Endodermal cell (in vitro differentiated cells): ENCODE measurements around the gene PTPRT. TPM values are rescaled to one million over a fixed set of nuclear protein-coding genes. Genes with fewer than 3 reads are reported as not detected.

Experiments used
- DNase-seq: peaks from one replicate; pipeline ENCODE4 v3.0.0-alpha.2; 2017
- H3K27ac ChIP-seq: 2 replicates; pipeline ENCODE4 v1.5.1; 2013; ENCODE audit warnings: mild to moderate bottlenecking, low read depth, low read length, moderate library complexity
- H3K27me3 ChIP-seq: 2 replicates; pipeline ENCODE4 v1.6.1; 2013; ENCODE audit warnings: mild to moderate bottlenecking, low read length, moderate library complexity; ENCODE audit not compliant: insufficient read depth, control insufficient read depth, poor library complexity, severe bottlenecking
- H3K36me3 ChIP-seq: 2 replicates; pipeline ENCODE4 v1.7.0; 2013; ENCODE audit warnings: mild to moderate bottlenecking, low read length, moderate library complexity; ENCODE audit not compliant: control insufficient read depth, insufficient read depth
- H3K4me1 ChIP-seq: one replicate; pipeline ENCODE4 v1.7.0; 2013; ENCODE audit warnings: low read length; ENCODE audit not compliant: control insufficient read depth, insufficient read depth
- H3K4me3 ChIP-seq: 2 replicates; pipeline ENCODE4 v1.5.1; 2013; ENCODE audit warnings: mild to moderate bottlenecking, low read length, moderate library complexity
- H3K9ac ChIP-seq: 2 replicates; pipeline ENCODE4 v1.6.1; 2013; ENCODE audit warnings: mild to moderate bottlenecking, low read length, moderate library complexity; ENCODE audit not compliant: poor library complexity, severe bottlenecking; ENCODE audit errors: extremely low read depth
- H3K9me3 ChIP-seq: 2 replicates; pipeline ENCODE4 v1.6.1; 2013; ENCODE audit warnings: mild to moderate bottlenecking, low read length, moderate library complexity; ENCODE audit not compliant: control insufficient read depth
- H3K27ac Mint-ChIP-seq: 2 replicates; pipeline ENCODE4 v1.8.0; 2020; ENCODE audit warnings: mixed read lengths
- H3K27me3 Mint-ChIP-seq: 2 replicates; pipeline ENCODE4 v1.8.0; 2021; ENCODE audit warnings: mild to moderate bottlenecking, mixed read lengths; ENCODE audit not compliant: insufficient read depth
- H3K36me3 Mint-ChIP-seq: 2 replicates; pipeline ENCODE4 v1.8.0; 2020; ENCODE audit warnings: low read depth, mixed read lengths
- H3K4me1 Mint-ChIP-seq: 2 replicates; pipeline ENCODE4 v1.8.0; 2020; ENCODE audit warnings: mixed read lengths
- H3K4me3 Mint-ChIP-seq: 2 replicates; pipeline ENCODE4 v1.8.0; 2020; ENCODE audit warnings: mild to moderate bottlenecking, moderate library complexity, mixed read lengths
- H3K9me3 Mint-ChIP-seq: 2 replicates; pipeline ENCODE4 v1.8.0; 2020; ENCODE audit warnings: mild to moderate bottlenecking, mixed read lengths
- WGBS, 2 experiments: methylation state at CpG; one replicate each; pipeline versions ENCODE4 v1.1.5 to v1.1.7; 2013; ENCODE audit warnings: missing lambda C conversion rate in 2 of 2, mixed read lengths in 1 of 2; ENCODE audit not compliant: insufficient coverage in 1 of 2, insufficient read length in 1 of 2; 5-methylcytosine and 5-hydroxymethylcytosine counted together
- total RNA-seq, 2 donors: library from RNA; stranded (reverse); fragmentation: NEBNext Ultra II Directional in 1 of 2; extraction: Animal tissue kit (Norgen Biotek cat#: 25700) in 1 of 2; gene quantifications; 2 replicates in 1 of 2; 3 replicates in 1 of 2; pipeline ENCODE4 v1.2.1, GENCODE V29; 2021
- TF ChIP-seq, protein P1 (sequence below): fragments of 200-600 bp; sonication (generic); conservative IDR thresholded peaks from 2 replicates; pipeline ENCODE4 v1.5.0; 2021; ENCODE audit warnings: antibody characterized with exemption, mild to moderate bottlenecking

The PTPRT gene
- total RNA-seq, 2 donors from 2014 or later = 2.3 to 2.7 TPM

DNA sequence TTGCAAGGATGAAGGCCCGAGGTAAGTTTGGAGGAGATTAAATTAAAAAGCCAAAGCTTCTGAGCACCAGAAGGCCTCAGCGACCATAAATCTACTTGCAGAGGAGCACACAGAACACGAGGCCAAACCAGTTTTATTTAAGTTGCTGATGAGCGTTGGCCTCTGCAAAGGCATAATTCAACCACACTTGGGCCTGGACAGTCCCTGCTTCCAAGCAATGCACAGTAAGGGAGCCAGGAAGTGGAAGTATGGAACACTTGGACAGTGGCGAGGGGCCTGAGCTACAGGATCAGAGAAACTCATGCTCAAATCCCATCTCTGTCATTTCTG is 92.8 kb downstream of the PTPRT start:
- peak overlapping the region; percentile 66 for H3K27ac ChIP-seq
- no peaks in the 10 kb centered on the region for H3K27me3 ChIP-seq
- DNase-seq = no peak
- WGBS, 2 experiments = 76 to 89% methylated on average over 4 to 5 of the region's 5 CpGs
- H3K4me1 ChIP-seq = peaks cover 3% of the 10 kb centered on the region
- Mint-ChIP-seq H3K27ac (no peak overlapping the region), H3K36me3 (no peaks in the 10 kb centered on the region), H3K4me1 (no peaks in the 10 kb centered on the region), H3K9me3 (peaks cover 8% of the 10 kb centered on the region), H3K4me3 (no peak overlapping the region), H3K27me3 (peaks cover 12% of the 10 kb centered on the region)
- no peak overlapping the region for H3K4me3 ChIP-seq
- H3K9me3 ChIP-seq = peaks cover 11% of the 10 kb centered on the region
- TF ChIP-seq, protein P1, sequence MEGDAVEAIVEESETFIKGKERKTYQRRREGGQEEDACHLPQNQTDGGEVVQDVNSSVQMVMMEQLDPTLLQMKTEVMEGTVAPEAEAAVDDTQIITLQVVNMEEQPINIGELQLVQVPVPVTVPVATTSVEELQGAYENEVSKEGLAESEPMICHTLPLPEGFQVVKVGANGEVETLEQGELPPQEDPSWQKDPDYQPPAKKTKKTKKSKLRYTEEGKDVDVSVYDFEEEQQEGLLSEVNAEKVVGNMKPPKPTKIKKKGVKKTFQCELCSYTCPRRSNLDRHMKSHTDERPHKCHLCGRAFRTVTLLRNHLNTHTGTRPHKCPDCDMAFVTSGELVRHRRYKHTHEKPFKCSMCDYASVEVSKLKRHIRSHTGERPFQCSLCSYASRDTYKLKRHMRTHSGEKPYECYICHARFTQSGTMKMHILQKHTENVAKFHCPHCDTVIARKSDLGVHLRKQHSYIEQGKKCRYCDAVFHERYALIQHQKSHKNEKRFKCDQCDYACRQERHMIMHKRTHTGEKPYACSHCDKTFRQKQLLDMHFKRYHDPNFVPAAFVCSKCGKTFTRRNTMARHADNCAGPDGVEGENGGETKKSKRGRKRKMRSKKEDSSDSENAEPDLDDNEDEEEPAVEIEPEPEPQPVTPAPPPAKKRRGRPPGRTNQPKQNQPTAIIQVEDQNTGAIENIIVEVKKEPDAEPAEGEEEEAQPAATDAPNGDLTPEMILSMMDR = no peak
- H3K36me3 ChIP-seq = no peaks in the 10 kb centered on the region
- H3K9ac ChIP-seq = no peak overlapping the region

DNA sequence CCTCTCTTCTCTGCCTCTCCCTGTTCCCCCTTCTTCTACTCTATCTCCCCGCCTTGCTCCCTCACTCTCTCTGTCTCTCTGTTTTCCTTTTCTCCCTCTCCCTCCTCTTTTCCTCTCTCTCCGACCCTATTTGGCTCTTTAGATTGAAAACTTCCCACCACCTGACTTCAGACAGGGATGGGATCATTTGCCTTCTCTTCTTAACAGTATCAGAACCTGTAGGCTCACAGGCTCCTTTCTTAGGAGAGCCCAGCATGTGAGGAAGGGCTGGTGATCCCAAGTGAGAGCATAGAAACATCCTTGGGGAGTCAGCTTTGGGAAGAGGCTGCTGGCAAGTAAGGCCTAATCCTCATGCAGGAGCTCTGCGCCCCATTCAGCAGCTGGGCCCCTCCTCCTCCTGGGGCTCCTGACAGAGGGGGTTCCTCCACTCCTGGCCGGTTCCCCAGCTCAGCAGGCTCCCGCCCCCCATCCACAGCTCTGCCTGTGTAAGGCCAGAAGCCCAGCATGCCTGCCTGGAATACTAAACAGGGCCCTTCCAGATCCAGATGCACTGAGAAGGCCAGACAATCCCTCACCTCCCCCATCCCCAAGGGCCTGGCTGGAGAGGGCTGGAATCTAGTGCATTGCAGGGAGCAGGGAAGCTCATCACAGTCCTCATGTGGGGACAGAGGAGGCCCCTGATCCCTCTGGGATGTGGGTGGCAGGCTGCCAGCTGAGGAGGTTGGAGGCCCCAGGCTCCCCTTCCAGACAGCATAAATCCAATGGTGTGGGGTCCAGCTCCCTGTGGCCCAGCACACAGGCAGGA is 93.4 kb downstream of the PTPRT start:
- Mint-ChIP-seq H3K4me1 (no peaks in the 10 kb centered on the region), H3K4me3 (no peak overlapping the region), H3K27ac (no peak overlapping the region), H3K36me3 (no peaks in the 10 kb centered on the region), H3K27me3 (peaks cover 9% of the 10 kb centered on the region), H3K9me3 (peaks cover 11% of the 10 kb centered on the region)
- H3K9me3 ChIP-seq = peaks cover 11% of the 10 kb centered on the region
- TF ChIP-seq, protein P1 = no peak
- no peaks in the 10 kb centered on the region for H3K27me3 ChIP-seq
- H3K36me3 ChIP-seq = no peaks in the 10 kb centered on the region
- peak overlapping the region; percentile 66 for H3K27ac ChIP-seq
- H3K4me1 ChIP-seq = peaks cover 3% of the 10 kb centered on the region
- DNase-seq = no peak
- no peak overlapping the region for H3K4me3 ChIP-seq
- H3K9ac ChIP-seq = no peak overlapping the region
- WGBS, 2 experiments = 63% methylated on average over 2 to 5 of the region's 5 CpGs

DNA sequence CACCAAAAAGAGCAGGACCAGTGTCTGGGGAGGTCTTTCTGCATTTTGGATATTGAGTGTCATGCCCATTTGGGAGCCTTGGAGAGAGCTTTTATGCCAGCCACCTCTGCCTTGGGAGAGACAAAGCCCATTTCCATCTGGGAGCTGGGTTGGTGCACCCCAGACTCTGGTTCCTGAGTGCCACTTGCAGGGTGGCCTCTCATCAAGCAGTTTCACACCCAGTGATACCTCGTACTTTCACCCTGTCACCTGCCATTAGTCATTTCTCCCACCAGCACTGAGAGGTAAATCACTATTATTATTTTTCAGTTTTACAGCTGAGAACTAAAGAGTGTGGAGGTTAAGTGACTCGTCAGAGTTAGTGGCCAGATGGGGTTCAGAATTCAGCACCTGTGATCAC is 94.7 kb downstream of the PTPRT start:
- Histone ChIP-seq H3K27ac (no peak overlapping the region), H3K36me3 (no peaks in the 10 kb centered on the region), H3K9me3 (peaks cover 11% of the 10 kb centered on the region), H3K4me1 (peaks cover 3% of the 10 kb centered on the region), H3K27me3 (no peaks in the 10 kb centered on the region), H3K9ac (no peak overlapping the region), H3K4me3 (no peak overlapping the region)
- TF ChIP-seq, protein P1 = no peak
- Mint-ChIP-seq H3K27ac (no peak overlapping the region), H3K4me3 (no peak overlapping the region), H3K4me1 (no peaks in the 10 kb centered on the region), H3K9me3 (peaks cover 13% of the 10 kb centered on the region), H3K36me3 (no peaks in the 10 kb centered on the region), H3K27me3 (peaks cover 10% of the 10 kb centered on the region)
- DNase-seq = no peak
- 89% methylated on average over 2 of the region's 2 CpGs; no CpG with 5 or more reads in 1 of the 2 experiments for WGBS, 2 experiments
